Mononuclear cell (primary cell): ENCODE data around the gene FAM20A. TPM values are rescaled to one million over a fixed set of nuclear protein-coding genes. Genes with fewer than 3 reads are reported as not detected.

ENCODE experiments used
- H3K27me3 ChIP-seq: 2 replicates; pipeline ENCODE4 v1.6.0; 2011; ENCODE audit warnings: low read length, control low read depth; ENCODE audit not compliant: insufficient read depth
- H3K4me1 ChIP-seq: 2 replicates; pipeline ENCODE4 v1.5.1; 2011; ENCODE audit warnings: mild to moderate bottlenecking, low read length, control low read depth; ENCODE audit not compliant: insufficient read depth
- H3K4me3 ChIP-seq: 2 replicates; pipeline ENCODE4 v1.5.1; 2011; ENCODE audit warnings: mild to moderate bottlenecking, low read length, moderate library complexity
- H3K9me3 ChIP-seq: 2 replicates; pipeline ENCODE4 v1.5.1; 2011; ENCODE audit warnings: low read depth, mild to moderate bottlenecking, control low read depth, low read length
- total RNA-seq: library from RNA; depleted of rRNA; stranded (reverse); fragments of >200 nt; gene quantifications from one replicate; pipeline ENCODE4 v1.2.3, GENCODE V29; 2012

Gene FAM20A
- total RNA-seq, 1 donor = 2.4 TPM

DNA sequence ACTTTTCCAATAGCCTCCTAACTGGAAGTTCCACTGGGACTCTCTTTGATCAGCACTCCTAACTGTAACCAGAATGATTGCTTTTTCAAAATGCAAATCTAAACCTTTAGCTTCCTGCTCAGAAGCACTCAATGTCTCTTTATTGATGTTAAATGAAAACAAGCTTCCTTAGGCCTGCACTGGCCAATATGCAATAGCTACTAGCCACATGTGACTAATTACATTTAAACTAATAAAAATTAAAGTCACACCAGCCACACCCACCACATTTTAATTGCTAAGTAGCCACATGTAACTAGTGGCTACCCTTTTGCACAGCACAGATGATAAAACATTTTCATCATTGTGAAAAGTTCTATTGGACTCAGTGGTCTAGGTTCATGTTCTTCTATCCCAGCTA is 31.8 kb downstream of the FAM20A start:
- H3K9me3 ChIP-seq = no peaks in the 10 kb centered on the region
- H3K4me1 ChIP-seq = peaks cover 32% of the 10 kb centered on the region
- H3K4me3 ChIP-seq = no peak overlapping the region
- H3K27me3 ChIP-seq = no peaks in the 10 kb centered on the region

DNA sequence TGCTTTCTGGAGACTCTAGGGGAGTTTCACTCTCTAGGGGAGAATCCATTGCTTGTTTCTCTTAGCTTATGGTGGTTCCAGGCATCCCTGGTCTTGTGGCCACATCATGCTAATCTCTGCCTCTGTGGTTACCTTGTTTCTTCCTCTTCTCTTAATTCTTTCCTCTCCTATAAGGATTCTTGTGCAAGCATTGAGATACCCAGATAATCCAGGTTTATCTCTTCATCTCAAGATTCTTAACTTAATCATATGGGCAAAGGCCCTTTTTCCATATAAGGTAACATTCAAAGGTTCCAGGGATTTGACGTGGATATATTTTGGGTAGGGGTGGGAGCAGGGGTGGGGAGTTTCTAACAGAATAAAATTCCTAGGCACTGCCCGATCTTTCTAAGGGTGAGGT is 32.6 kb downstream of the FAM20A start:
- Histone ChIP-seq H3K4me3 (no peak overlapping the region), H3K27me3 (no peaks in the 10 kb centered on the region), H3K9me3 (no peaks in the 10 kb centered on the region), H3K4me1 (peaks cover 32% of the 10 kb centered on the region)

DNA sequence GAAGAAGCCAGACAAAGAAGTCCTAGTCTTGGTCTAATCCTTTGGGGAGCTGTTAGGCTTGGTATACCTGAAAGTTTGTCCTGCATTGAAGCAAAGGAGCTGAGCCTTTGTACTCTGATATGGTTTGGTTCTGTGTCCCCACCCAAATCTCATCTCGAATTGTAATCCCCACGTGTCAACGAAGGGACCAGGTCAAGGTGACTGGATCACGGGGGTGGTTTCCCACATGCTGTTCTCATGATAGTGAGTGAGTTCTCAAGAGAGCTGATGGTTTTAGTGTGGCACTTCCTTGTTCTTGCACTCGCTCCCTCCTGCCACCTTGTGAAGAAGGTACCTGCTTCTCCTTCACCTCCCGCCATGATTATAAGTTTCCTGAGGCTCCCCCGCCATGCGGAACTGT is 33.6 kb downstream of the FAM20A start:
- Histone ChIP-seq H3K9me3 (no peaks in the 10 kb centered on the region), H3K4me1 (peaks cover 28% of the 10 kb centered on the region), H3K4me3 (no peak overlapping the region), H3K27me3 (no peaks in the 10 kb centered on the region)

DNA sequence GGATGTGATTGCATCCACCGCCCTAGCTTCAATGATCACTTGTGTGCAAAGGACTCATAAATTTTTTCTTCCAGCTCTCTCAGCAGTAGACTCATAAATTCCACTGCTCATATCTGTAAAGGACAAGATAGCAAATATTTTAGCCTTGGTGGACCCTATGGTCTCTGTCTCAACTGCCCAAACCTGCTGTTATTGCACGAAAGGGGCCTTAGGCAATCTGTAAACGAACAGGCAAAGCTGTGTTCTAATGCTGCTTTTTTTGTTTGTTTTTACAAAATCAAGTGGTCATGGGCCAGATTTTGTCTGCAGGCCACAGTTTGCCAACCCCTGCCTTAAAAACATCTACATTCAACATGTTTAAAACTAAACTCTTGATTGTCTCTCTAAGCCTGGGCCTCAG is 34.1 kb downstream of the FAM20A start:
- Histone ChIP-seq H3K27me3 (no peaks in the 10 kb centered on the region), H3K4me1 (peaks cover 23% of the 10 kb centered on the region), H3K4me3 (no peak overlapping the region), H3K9me3 (no peaks in the 10 kb centered on the region)

DNA sequence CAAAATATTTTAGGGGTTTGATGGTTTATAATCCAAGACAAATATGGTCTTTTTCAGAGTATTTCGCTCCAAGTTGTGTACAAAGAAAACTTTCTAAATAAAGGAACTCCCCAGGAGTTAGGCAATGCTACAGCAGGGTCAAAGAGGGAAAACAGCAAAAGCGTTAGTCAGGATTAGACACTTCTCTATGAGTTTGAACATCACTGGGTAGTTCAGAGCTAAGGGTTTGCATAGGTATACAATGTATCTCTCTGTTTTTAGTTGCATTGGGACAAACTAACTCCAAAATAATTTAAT is 34.8 kb downstream of the FAM20A start:
- Histone ChIP-seq H3K9me3 (no peaks in the 10 kb centered on the region), H3K27me3 (no peaks in the 10 kb centered on the region), H3K4me1 (peaks cover 21% of the 10 kb centered on the region), H3K4me3 (no peak overlapping the region)

DNA sequence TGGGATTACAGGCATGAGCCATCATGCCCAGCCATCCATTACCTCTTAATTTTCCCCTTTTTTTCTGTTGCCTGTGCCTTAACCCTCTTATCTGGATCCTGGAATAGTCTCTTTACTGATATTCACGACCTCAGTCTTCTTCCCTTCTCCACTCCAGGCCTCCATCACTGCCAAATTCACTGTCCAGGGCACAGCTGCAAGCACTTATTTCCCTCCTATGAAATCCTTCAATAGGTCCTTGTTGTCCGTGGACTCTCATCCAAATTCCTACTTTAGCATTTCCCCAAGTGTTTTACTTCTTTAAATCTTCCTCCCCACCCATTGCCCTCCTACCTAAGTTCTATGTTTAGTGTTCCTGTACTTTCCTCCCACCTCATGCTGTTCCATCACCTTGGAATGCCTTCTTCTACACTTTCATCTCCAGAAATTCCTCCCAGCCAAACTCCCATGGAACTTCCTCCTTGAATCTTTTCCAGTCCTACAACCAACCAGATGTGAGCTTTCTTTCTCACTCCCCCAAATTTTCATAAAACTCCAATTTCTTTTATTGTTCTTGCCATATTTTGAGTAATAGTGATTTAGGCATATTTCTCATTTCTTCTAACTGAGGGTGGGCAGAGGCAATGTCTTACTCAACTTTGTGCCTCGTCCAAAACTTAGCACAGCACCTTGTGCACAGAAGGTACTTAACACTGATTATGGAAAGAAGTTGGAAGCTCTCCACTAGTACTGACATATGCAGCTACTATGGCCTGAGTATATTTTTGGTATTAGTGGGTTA is 35.3 kb downstream of the FAM20A start:
- Histone ChIP-seq H3K27me3 (no peaks in the 10 kb centered on the region), H3K4me3 (no peak overlapping the region), H3K9me3 (no peaks in the 10 kb centered on the region), H3K4me1 (peaks cover 21% of the 10 kb centered on the region)

DNA sequence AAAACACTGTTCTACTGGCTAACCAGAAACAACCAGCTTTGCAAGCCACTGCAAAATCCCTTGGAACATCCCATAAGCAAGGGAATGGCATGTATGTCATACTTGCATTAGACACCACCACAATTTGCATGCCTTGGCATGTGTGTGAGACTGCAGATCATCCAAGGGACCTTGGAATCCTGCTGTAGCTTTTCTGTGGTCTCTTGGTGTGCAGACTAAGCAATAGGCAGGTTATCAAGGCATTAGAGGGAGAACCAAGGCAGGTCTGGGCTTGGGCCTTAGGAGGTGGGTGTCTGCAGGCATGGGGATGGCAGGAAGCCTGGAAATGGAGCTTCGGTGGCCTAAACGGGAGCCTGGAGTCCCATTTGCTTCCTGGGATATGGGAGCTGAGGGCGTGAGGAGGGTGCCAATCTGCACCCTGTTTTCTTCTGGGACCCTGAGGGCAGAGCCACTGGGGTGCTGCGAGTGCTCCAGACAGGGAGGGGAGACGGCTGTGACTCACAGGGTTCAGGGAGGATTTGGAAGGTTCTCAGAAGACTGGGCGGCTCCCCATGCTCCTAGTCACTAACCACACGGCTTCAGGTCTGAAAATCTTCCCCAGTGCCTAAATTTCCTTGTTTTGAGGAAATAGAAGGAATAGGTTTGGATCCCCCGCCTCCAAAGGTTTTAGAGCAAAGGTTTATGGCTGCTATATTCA is 36.6 kb downstream of the FAM20A start:
- H3K9me3 ChIP-seq = no peaks in the 10 kb centered on the region
- H3K27me3 ChIP-seq = no peaks in the 10 kb centered on the region
- H3K4me3 ChIP-seq = no peak overlapping the region
- H3K4me1 ChIP-seq = peaks cover 21% of the 10 kb centered on the region

DNA sequence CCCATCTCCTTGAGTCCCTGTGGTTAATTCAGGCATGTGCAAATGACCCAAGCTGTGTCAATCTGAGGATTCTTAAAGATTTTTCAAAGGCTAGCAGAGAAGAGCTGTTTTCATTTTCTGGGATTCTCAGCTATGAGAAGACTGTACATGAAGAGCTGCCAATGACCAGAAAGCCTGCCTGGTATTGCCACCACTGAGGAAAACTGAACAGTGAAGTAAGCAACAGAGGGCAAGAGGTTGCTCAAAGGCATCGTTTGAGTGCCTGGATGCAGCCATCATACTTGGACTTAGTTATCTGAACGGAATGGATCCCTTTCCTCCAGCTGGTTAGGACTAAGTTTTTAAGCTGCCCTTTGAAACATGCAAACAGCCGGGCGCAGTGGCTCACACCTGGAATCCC is 38.4 kb downstream of the FAM20A start:
- peaks cover 21% of the 10 kb centered on the region for H3K4me1 ChIP-seq
- H3K4me3 ChIP-seq = no peak overlapping the region
- H3K27me3 ChIP-seq = no peaks in the 10 kb centered on the region
- no peaks in the 10 kb centered on the region for H3K9me3 ChIP-seq

DNA sequence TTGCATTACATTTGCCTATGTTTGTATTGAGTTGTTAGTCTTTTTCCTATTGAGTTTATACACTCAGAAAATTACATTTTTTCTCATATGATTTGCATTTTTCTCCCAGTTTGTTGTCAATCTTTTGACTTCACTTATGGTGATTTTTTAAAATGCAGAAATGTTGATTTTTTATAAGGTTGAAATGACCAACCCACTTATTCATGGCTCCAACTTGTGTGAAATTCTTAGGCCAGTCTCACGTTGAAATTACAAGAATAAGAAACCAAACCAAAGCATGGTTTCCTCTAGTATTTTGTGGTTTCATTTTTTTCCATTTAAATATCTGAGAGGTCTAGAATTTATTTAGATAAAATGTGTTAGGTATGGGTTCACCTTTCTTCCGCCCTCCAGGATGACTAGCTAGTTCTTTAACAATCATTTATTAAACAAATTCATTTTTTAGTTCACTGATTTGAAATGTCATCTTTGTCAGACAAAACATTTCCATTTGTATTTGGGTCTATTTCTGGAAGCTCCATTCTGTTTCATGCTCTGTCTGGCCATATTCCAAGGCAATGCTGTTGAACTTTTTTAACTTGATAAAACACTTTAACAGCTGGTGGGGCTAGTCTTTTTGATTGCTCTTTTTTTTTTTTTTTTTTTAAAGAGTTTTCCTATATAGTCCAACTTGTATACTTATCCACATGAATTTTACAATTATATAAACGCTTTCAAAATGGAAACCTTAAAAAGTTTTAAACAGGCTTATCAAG is 40.0 kb downstream of the FAM20A start:
- no peaks in the 10 kb centered on the region for H3K27me3 ChIP-seq
- no peak overlapping the region for H3K4me3 ChIP-seq
- H3K9me3 ChIP-seq = no peaks in the 10 kb centered on the region

DNA sequence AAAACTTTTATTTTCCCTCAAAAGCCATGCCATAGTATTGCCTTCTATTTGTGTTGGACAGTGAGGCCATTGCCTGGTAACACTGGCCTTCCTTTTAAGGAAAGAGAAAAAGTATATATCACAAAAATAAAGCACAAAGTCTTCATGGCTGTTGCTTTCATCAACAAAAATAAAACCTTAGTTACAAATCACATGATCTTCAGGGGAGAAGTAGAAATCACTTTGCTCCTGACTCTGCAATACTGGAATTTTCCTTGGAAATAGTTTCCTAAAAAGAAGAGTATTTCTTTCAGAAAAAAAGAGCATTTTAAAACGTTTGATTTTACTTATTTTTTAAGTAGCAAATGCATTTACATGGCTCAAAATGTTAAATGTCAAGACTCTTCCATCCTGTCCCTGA is 41.9 kb downstream of the FAM20A start:
- H3K4me3 ChIP-seq = no peak overlapping the region
- H3K4me1 ChIP-seq = no peaks in the 10 kb centered on the region
- H3K27me3 ChIP-seq = no peaks in the 10 kb centered on the region
- H3K9me3 ChIP-seq = no peaks in the 10 kb centered on the region

More for the DNA sequence above, 40.0 kb downstream of the FAM20A start:
- peaks cover 7% of the 10 kb centered on the region for H3K4me1 ChIP-seq

DNA sequence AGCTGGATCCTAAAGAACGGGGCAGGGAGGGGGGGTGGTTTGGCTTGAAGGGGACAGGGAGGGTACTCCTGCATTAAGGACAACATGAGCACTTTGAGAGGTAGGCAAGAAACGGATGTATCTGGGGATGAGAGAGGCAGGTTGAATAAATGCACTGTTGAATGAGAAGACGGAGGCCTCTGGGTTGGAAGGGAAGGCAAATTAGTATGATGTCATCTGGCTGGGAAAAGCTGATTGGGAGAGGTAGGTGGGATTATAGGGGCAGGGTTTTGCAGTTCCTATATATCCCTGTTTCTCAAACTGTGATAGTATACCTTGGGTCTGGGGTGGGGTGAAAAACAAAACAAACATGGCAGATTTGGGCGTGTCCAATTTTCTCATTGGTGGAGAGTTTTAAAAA is 44.6 kb downstream of the FAM20A start:
- Histone ChIP-seq H3K4me1 (no peaks in the 10 kb centered on the region), H3K9me3 (no peaks in the 10 kb centered on the region), H3K4me3 (no peak overlapping the region), H3K27me3 (no peaks in the 10 kb centered on the region)

DNA sequence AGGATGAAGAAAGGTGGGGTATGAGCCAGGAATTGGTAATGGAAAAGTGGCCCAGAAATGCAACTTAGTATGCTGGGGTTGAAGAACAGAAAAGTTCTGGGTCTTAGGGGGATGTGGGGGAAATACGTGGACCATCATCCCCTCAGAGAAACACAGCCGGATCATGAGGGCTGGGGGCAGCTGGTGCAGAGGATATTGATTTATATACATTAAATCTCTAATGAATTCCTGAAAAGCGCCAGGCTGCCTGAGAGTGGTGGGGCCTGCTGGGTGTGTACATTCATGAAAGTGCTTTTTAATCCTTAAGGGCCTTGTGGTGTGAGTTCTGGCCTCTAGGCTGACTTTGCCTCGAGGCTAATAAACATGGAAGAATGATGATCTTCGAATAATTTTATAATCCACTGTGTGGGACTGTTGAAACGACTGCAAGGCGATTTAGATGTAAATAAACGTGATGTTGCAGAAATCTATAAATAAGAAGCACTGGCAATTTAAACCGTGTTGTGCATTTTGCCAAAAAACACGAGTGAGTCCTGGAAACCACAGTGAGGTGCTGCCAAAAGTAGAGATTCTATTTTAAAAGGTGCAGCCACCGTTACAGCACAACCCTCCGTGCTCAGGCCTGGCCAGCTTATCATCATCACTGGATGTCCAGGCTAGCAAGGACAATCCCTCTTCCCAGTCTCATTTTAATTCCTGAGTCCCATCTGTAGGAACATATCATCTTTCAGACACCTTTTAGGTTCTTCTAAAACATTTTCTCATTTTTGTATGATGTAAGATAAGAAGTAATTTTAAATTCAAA is 56.9 kb downstream of the FAM20A start:
- Histone ChIP-seq H3K4me1 (no peaks in the 10 kb centered on the region), H3K9me3 (no peaks in the 10 kb centered on the region), H3K27me3 (no peaks in the 10 kb centered on the region), H3K4me3 (no peak overlapping the region)

DNA sequence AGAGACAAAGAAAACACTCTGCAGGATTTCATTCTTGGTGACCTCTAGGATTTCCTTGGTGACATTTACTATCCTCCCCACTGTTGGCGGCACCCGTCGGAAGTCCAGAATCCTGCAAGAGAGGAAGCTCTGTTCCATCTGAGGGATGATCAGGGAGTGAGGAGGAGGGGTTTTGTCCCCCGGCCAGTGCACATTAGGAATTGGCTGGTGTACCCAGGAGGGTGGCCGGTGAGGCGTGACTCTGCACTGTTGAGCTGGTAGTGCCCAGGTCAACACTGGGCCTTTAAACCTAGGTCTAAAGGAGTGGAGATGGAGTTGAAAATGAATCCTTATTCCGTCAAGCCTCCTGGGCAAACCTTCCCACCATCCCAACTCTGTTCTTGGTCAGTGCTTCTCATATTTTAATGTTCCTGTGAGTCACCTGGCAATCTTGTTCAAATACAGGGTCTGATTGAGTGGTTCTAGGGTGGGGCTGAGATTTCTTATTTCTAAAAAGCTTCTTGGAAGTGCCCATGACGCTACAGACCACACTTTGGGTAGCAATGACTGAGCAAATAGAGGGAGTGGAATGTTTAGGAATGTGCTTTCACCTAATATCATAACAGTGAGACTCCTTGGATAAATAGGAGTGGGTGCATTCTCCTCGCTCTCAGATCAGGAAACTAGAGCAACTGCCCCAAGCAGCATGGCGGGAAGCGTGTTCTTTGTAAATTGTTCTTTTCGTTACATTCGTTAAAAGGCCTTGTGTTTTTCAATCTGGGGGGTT is 58.3 kb downstream of the FAM20A start:
- Histone ChIP-seq H3K4me1 (no peaks in the 10 kb centered on the region), H3K4me3 (no peak overlapping the region), H3K9me3 (no peaks in the 10 kb centered on the region), H3K27me3 (no peaks in the 10 kb centered on the region)

DNA sequence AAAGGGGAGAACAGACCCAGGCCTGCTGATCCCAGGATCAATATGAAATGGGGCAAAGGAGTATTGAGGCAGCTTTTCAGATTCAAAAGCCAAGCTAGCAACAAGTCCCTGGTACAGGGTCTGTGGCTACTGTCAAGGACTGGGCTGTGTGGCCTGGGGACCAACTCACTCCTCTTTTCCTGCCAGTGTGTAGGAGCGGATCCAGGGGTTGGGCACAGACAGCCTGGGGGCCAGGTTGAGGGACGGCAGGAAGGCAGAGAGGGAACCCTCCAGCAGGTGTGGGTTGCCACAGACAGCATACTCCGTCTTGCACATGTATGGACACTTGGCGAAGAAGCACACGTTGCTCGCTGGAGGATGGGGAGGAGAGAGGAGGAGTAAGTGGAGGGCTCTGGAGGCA is 59.4 kb downstream of the FAM20A start:
- Histone ChIP-seq H3K4me3 (no peak overlapping the region), H3K9me3 (no peaks in the 10 kb centered on the region), H3K27me3 (no peaks in the 10 kb centered on the region), H3K4me1 (no peaks in the 10 kb centered on the region)
